ENCODE measurements around the gene SRSF11. TPM values are rescaled to one million over a fixed set of nuclear protein-coding genes. Genes with fewer than 3 reads are reported as not detected.

Gene SRSF11
- total and polyA plus RNA-seq, 2 of the 8 experiments (the other 6 are each of a cell fraction or from before 2014, with no cell fraction given), result 183 to 260 TPM

DNA sequence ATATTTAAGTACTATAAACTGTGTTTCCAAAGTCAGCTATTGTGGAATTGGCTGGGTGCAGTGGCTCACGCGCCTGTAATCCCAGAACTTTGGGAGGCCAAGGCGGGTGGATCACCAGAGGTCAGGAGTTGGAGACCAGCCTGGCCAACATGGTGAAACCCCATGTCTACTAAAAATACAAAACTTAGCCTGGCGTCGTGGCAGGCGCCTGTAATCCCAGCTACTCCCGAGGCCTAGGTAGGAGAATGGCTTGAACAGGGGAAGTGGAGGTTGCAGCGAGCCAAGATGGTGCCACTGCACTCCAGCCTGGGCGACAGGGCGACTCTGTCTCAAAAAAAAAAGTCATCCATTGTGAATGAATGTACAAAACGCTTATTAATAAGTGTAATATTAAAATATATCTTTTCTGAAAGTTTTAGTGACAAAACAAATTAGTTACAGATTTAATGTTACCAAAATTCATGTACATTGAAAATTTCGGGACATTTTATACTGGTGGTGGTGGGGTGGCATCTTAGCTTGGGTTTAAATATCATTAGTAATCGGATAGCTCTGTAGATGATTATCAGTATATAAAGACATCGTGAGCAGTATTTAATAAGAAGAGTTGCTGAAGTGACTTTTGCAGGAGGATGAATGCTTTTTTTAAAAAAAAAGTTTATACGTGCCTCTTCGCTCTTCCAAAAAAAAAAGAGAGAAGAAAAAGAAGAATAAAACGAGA is 503 bp upstream of the SRSF11 start (continued):
- TF ChIP-seq, protein P1, sequence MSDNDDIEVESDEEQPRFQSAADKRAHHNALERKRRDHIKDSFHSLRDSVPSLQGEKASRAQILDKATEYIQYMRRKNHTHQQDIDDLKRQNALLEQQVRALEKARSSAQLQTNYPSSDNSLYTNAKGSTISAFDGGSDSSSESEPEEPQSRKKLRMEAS (IDR thresholded peaks at IDR 0.05), result no peak
- TF ChIP-seq CHD1 (IDR thresholded peaks at IDR 0.05; ENCODE audit: low read depth, low read length) (no peak), POLR2AphosphoS5 (IDR thresholded peaks at IDR 0.05; ENCODE audit: low read depth, low read length) (no peak)
